HCT116 (cell line): Measurements from ENCODE around the gene PALM2AKAP2. TPM values are rescaled to one million over a fixed set of nuclear protein-coding genes. Genes with fewer than 3 reads are reported as not detected.

Source experiments
- ATAC-seq: fragments of 200-7000 bp; cut with Tn5 transposase; 2 replicates; pipeline ENCODE4 v1.9.1; 2020; ENCODE audit warnings: mild to moderate bottlenecking, moderate library complexity
- BruUV-seq: library from RNA; stranded (reverse); fragments of 400-500 nt; replicated peaks from 2 replicates; lab custom pipeline; 2021; lab: Mats Ljungman, UMichigan
- CTCF ChIA-PET: fragments of 300-600 bp; sonication (Branson Sonifier 250); formaldehyde crosslinking; loops from one replicate; lab custom pipeline; 2021; ENCODE audit warnings: antibody characterized with exemption; lab: Charles Lee
- POLR2A ChIA-PET: fragments of 300-600, 350-600 bp; sonication (Branson Sonifier 250); formaldehyde crosslinking; loops from one replicate; lab custom pipeline; 2021; ENCODE audit warnings: antibody characterized with exemption; lab: Charles Lee
- RAD21 ChIA-PET, 2 experiments: fragments of 300-600 bp; sonication (Branson Sonifier 250); formaldehyde crosslinking; loops; one replicate each; lab custom pipeline; 2023; ENCODE audit warnings: low total read pairs in 2 of 2; ENCODE audit not compliant: uncharacterized antibody in 2 of 2, unreplicated experiment in 2 of 2, low non-redundant PET in 1 of 2; lab: Charles Lee
- DNase-seq: peaks from one replicate; pipeline ENCODE4 v3.0.0-alpha.2; 2010; ENCODE audit warnings: low read depth, low spot score
- H2AFZ ChIP-seq: fragments of 200-600 bp; shearing (Covaris generic), sonication (generic); 2 replicates; pipeline ENCODE4 v1.6.1; 2017; ENCODE audit warnings: low read depth, mixed run types, mixed read lengths, antibody characterized with exemption, low read length; ENCODE audit not compliant: poor library complexity, severe bottlenecking
- H3K27ac ChIP-seq: 2 replicates; pipeline ENCODE4 v1.5.1; 2012; ENCODE audit warnings: low read depth, low read length
- H3K27me3 ChIP-seq: fragments of 200-600 bp; sonication (generic); 2 replicates; pipeline ENCODE4 v1.6.1; 2016; ENCODE audit warnings: mixed run types, low read length, mixed read lengths; ENCODE audit not compliant: insufficient read depth
- H3K36me3 ChIP-seq, 2 experiments: fragments of 200-500 bp in 1 of 2; fragments of 200-600 bp in 1 of 2; sonication (Bioruptor generic) in 1 of 2; sonication (generic) in 1 of 2; 2 replicates each; pipeline versions ENCODE4 v1.5.1 to v1.6.1; 2014 to 2016; ENCODE audit warnings: low read length in 2 of 2, inconsistent platforms in 1 of 2, mixed read lengths in 1 of 2, mixed run types in 1 of 2; ENCODE audit not compliant: insufficient read depth in 2 of 2, control insufficient read depth in 1 of 2
- H3K4me1 ChIP-seq, 2 experiments: fragments of 200-600 bp in 1 of 2; sonication (generic) in 1 of 2; 2 replicates each; pipeline versions ENCODE4 v1.5.1 to v1.6.1; 2012 to 2017; ENCODE audit warnings: low read length in 2 of 2, inconsistent platforms in 1 of 2, mild to moderate bottlenecking in 1 of 2, mixed read lengths in 1 of 2, mixed run types in 1 of 2, moderate library complexity in 1 of 2; ENCODE audit not compliant: insufficient read depth in 2 of 2, control insufficient read depth in 1 of 2
- H3K4me2 ChIP-seq: fragments of 200-600 bp; sonication (generic); 2 replicates; pipeline ENCODE4 v1.6.1; 2017; ENCODE audit warnings: mixed run types, low read length, mixed read lengths
- H3K4me3 ChIP-seq, 2 experiments: fragments of 200-600 bp in 1 of 2; sonication (generic) in 1 of 2; replicated peaks in 1 of 2; 2 replicates each; pipeline ENCODE4 v1.5.1; 2011 to 2016; ENCODE audit warnings: low read length in 2 of 2, control low read depth in 1 of 2, low read depth in 1 of 2, mild to moderate bottlenecking in 1 of 2, mixed read lengths in 1 of 2, mixed run types in 1 of 2
- H3K79me2 ChIP-seq: fragments of 200-600 bp; sonication (generic); 2 replicates; pipeline ENCODE4 v1.6.1; 2017; ENCODE audit warnings: mild to moderate bottlenecking, mixed run types, low read length, moderate library complexity, mixed read lengths; ENCODE audit not compliant: insufficient read depth
- H3K9ac ChIP-seq: fragments of 200-600 bp; sonication (generic); 2 replicates; pipeline ENCODE4 v1.6.1; 2016; ENCODE audit warnings: low read length, mixed read lengths
- H3K9me2 ChIP-seq: fragments of 200-600 bp; sonication (generic), shearing (Covaris generic); 2 replicates; pipeline ENCODE4 v1.6.1; 2017; ENCODE audit warnings: mixed run types, mild to moderate bottlenecking, moderate library complexity; ENCODE audit not compliant: insufficient read depth
- H3K9me3 ChIP-seq, 2 experiments: fragments of 200-500 bp in 1 of 2; fragments of 200-600 bp in 1 of 2; sonication (Bioruptor generic) in 1 of 2; sonication (generic) in 1 of 2; 2 replicates each; pipeline ENCODE4 v1.6.1; 2014 to 2017; ENCODE audit warnings: low read length in 2 of 2, mixed read lengths in 2 of 2, inconsistent platforms in 1 of 2, low read depth in 1 of 2, mild to moderate bottlenecking in 1 of 2, mixed run types in 1 of 2, moderate library complexity in 1 of 2; ENCODE audit not compliant: control insufficient read depth in 1 of 2, insufficient read depth in 1 of 2
- H4K20me1 ChIP-seq: fragments of 200-600 bp; sonication (generic), shearing (Covaris generic); 2 replicates; pipeline ENCODE4 v1.6.1; 2017; ENCODE audit warnings: mixed run types, mild to moderate bottlenecking, moderate library complexity; ENCODE audit not compliant: insufficient read depth
- CBX3 ChIP-seq: IDR thresholded peaks from 2 replicates; pipeline ENCODE4 v1.6.1; 2012; ENCODE audit warnings: low read depth
- EGR1 ChIP-seq: IDR thresholded peaks from 2 replicates; pipeline ENCODE4 v1.6.1; 2012; ENCODE audit warnings: low read depth
- ELF1 ChIP-seq: IDR thresholded peaks from 2 replicates; pipeline ENCODE4 v1.6.1; 2012; ENCODE audit warnings: low read depth, borderline replicate concordance
- EZH2 ChIP-seq: fragments of 200-600 bp; sonication (generic); IDR thresholded peaks from 2 replicates; pipeline ENCODE4 v1.6.1; 2017; ENCODE audit warnings: antibody characterized with exemption, mixed run types
- EZH2phosphoT487 ChIP-seq: fragments of 200-600 bp; IDR thresholded peaks from 2 replicates; pipeline ENCODE4 v1.6.1; 2018; ENCODE audit warnings: antibody characterized with exemption, borderline replicate concordance
- FOSL1 ChIP-seq: IDR thresholded peaks from 2 replicates; pipeline ENCODE4 v1.6.1; 2012; ENCODE audit warnings: low read depth
- JUND ChIP-seq: IDR thresholded peaks from 2 replicates; pipeline ENCODE4 v1.6.1; 2012
- POLR2A ChIP-seq: IDR thresholded peaks from 2 replicates; pipeline ENCODE4 v1.7.0; 2011; ENCODE audit warnings: borderline replicate concordance; ENCODE audit not compliant: insufficient read depth, insufficient read length; ENCODE audit errors: extremely low read depth
- POLR2AphosphoS5 ChIP-seq: IDR thresholded peaks from 2 replicates; pipeline ENCODE4 v1.6.1; 2011; ENCODE audit warnings: mild to moderate bottlenecking, low read depth, low read length, moderate library complexity
- RAD21 ChIP-seq: IDR thresholded peaks from 2 replicates; pipeline ENCODE4 v1.6.1; 2012; ENCODE audit warnings: low read depth, mild to moderate bottlenecking
- SP1 ChIP-seq: IDR thresholded peaks from 2 replicates; pipeline ENCODE4 v1.6.1; 2012; ENCODE audit warnings: low read depth
- SRF ChIP-seq: IDR thresholded peaks from 2 replicates; pipeline ENCODE4 v1.6.1; 2012; ENCODE audit warnings: low read depth
- TCF7L2 ChIP-seq: IDR thresholded peaks from 2 replicates; pipeline ENCODE4 v1.7.0; 2011; ENCODE audit warnings: borderline replicate concordance, inconsistent platforms; ENCODE audit not compliant: insufficient read depth, insufficient read length; ENCODE audit errors: extremely low read depth
- YY1 ChIP-seq: IDR thresholded peaks from 2 replicates; pipeline ENCODE4 v1.6.1; 2011; ENCODE audit warnings: low read length, low read depth, moderate library complexity, mild to moderate bottlenecking; ENCODE audit not compliant: insufficient replicate concordance; ENCODE audit errors: extremely low read depth
- ZFX ChIP-seq: fragments of 450-650 bp; IDR thresholded peaks from 2 replicates; pipeline ENCODE4 v1.6.1; 2017
- ZNF274 ChIP-seq: fragments of 200-500 bp; sonication (Bioruptor generic); IDR thresholded peaks from 2 replicates; pipeline ENCODE4 v1.6.1; 2014; ENCODE audit warnings: mild to moderate bottlenecking, low read depth, low read length, inconsistent platforms
- intact Hi-C: fragments of 100-400 bp; cut with micrococcal nuclease; formaldehyde crosslinking; loops from 2 replicates; pipeline ENCODE4 v1.10.0; 2022
- total RNA-seq: library from RNA; stranded (reverse); gene quantifications from one replicate; pipeline ENCODE4 v1.2.1, GENCODE V29; 2021; ENCODE audit not compliant: unreplicated experiment
- TF ChIP-seq, protein P1 (sequence below): IDR thresholded peaks from 2 replicates; pipeline ENCODE4 v1.6.1; 2011; ENCODE audit warnings: mild to moderate bottlenecking, low read length, moderate library complexity; ENCODE audit not compliant: insufficient replicate concordance; ENCODE audit errors: extremely low read depth
- TF ChIP-seq, protein P2 (sequence below): IDR thresholded peaks from 2 replicates; pipeline ENCODE4 v1.6.1; 2012

PALM2AKAP2 gene
- total RNA-seq, 1 experiment from 2014 or later = 0.34 TPM

DNA sequence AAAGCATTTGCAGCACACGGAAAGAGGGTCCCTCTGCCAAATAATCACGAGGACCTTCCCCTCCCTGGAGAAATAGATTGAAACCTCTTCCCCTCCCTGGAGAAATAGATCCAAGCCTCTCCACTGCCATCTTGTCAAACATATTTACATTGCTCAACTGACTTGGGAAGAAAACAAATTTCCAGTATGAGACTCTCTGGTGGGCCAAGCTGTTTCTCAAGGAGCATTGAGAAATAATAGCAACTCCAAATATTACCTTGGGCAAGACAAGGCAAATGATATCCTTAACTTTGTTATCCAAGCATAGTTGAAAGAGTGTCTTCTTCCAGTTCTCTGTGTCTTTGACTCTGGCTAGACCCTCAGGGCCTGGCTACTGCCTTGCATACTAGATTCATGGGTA is 45.2 kb upstream of the PALM2AKAP2 start (continued):
- TF ChIP-seq, protein P1, sequence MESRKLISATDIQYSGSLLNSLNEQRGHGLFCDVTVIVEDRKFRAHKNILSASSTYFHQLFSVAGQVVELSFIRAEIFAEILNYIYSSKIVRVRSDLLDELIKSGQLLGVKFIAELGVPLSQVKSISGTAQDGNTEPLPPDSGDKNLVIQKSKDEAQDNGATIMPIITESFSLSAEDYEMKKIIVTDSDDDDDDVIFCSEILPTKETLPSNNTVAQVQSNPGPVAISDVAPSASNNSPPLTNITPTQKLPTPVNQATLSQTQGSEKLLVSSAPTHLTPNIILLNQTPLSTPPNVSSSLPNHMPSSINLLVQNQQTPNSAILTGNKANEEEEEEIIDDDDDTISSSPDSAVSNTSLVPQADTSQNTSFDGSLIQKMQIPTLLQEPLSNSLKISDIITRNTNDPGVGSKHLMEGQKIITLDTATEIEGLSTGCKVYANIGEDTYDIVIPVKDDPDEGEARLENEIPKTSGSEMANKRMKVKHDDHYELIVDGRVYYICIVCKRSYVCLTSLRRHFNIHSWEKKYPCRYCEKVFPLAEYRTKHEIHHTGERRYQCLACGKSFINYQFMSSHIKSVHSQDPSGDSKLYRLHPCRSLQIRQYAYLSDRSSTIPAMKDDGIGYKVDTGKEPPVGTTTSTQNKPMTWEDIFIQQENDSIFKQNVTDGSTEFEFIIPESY = no peak
- no peak for TF ChIP-seq CBX3
- no peak for TF ChIP-seq SRF
- no peak for TF ChIP-seq FOSL1
- TF ChIP-seq EZH2phosphoT487 = no peak
- TF ChIP-seq, protein P2, sequence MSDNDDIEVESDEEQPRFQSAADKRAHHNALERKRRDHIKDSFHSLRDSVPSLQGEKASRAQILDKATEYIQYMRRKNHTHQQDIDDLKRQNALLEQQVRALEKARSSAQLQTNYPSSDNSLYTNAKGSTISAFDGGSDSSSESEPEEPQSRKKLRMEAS = no peak
- TF ChIP-seq JUND = no peak
- no peak for TF ChIP-seq EZH2
- no peak for TF ChIP-seq ZFX

DNA sequence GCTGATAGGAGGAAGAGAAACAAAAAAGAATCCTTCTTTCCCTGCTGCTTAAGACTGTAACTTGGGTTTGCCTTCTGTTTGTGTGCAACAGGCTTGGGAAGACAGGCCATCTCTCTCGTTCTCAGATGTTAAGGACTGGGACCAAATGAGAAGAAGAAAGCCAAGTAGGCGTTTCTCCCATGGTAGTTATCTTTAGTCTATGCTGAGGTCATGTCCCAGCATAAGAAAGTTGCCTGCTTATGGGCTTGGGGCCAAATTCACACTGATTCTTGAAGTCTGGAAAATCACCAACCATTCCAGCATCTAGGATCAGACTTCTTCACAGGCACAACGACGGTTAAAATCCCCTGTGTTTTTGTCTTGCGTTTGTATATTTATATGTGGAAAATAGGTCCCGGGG is 44.2 kb upstream of the PALM2AKAP2 start:
- BruUV-seq = no TSS peak
- TF ChIP-seq, protein P1 = no peak
- TF ChIP-seq ZNF274 (no peak), CBX3 (no peak), JUND (no peak), YY1 (no peak), FOSL1 (no peak), TCF7L2 (no peak), ZFX (no peak), ELF1 (no peak), SRF (no peak), POLR2A (no peak), RAD21 (no peak), SP1 (no peak), EZH2phosphoT487 (no peak), POLR2AphosphoS5 (no peak), EZH2 (no peak), EGR1 (no peak)
- TF ChIP-seq, protein P2 = no peak

More for the DNA sequence above, 44.2 kb upstream of the PALM2AKAP2 start:
- Histone ChIP-seq H3K36me3 (no peaks in the 10 kb centered on the region), H3K79me2 (no peaks in the 10 kb centered on the region), H3K27me3 (peaks cover 54% of the 10 kb centered on the region), H4K20me1 (no peaks in the 10 kb centered on the region), H3K4me2 (no peak overlapping the region), H3K4me3 (no peak overlapping the region), H3K9ac (no peak overlapping the region), H2AFZ (no peak overlapping the region), H3K9me3 (no peaks in the 10 kb centered on the region), H3K9me2 (no peaks in the 10 kb centered on the region), H3K27ac (no peak overlapping the region), H3K4me1 (no peaks in the 10 kb centered on the region)
- ChIA-PET POLR2A (no interaction called here), RAD21 (no interaction called here), CTCF (no interaction called here)
- DNase-seq (no peak), ATAC-seq (no peak)
- intact Hi-C loops = no loop called here
